Progenitor cell of endocrine pancreas (in vitro differentiated cells): ENCODE results near the gene DBF4B. TPM values are rescaled to one million over a fixed set of nuclear protein-coding genes. Genes with fewer than 3 reads are reported as not detected.

Experiments used
- DNase-seq: peaks from one replicate; pipeline ENCODE4 v3.0.0; 2021; ENCODE audit warnings: low spot score; ENCODE audit not compliant: unreplicated experiment
- H3K27ac Mint-ChIP-seq: 2 replicates; pipeline ENCODE4 v1.8.0; 2021; ENCODE audit warnings: mild to moderate bottlenecking, moderate library complexity, mixed read lengths
- H3K27me3 Mint-ChIP-seq: 2 replicates; pipeline ENCODE4 v1.8.0; 2021; ENCODE audit warnings: mixed read lengths
- H3K36me3 Mint-ChIP-seq: 2 replicates; pipeline ENCODE4 v1.8.0; 2022; ENCODE audit warnings: mixed read lengths; ENCODE audit not compliant: insufficient read depth
- H3K4me1 Mint-ChIP-seq: 2 replicates; pipeline ENCODE4 v1.8.0; 2021; ENCODE audit warnings: low read depth, mixed read lengths
- H3K4me3 Mint-ChIP-seq: 2 replicates; pipeline ENCODE4 v1.8.0; 2021; ENCODE audit warnings: low read depth, mild to moderate bottlenecking, moderate library complexity, mixed read lengths
- H3K9me3 Mint-ChIP-seq: 2 replicates; pipeline ENCODE4 v1.8.0; 2021; ENCODE audit warnings: low read depth, mixed read lengths
- CTCF ChIP-seq: fragments of 200-600 bp; sonication (generic); IDR thresholded peaks from one replicate; pipeline ENCODE4 v1.5.0; 2021; ENCODE audit warnings: antibody characterized with exemption, mild to moderate bottlenecking; ENCODE audit not compliant: unreplicated experiment
- total RNA-seq: library from RNA; stranded (reverse); gene quantifications from 2 replicates; pipeline ENCODE4 v1.2.1, GENCODE V29; 2021

Gene DBF4B
- total RNA-seq, 1 donor from 2014 or later: 27.2 TPM

- H3K4me1 Mint-ChIP-seq: no peaks in the 10 kb centered on the region
- H3K4me3 Mint-ChIP-seq: peak overlapping the region; percentile 17
- no peak for DNase-seq
- no peak for TF ChIP-seq CTCF
- no peak overlapping the region for H3K27ac Mint-ChIP-seq
- H3K36me3 Mint-ChIP-seq: no peaks in the 10 kb centered on the region
- peaks cover 41% of the 10 kb centered on the region for H3K27me3 Mint-ChIP-seq
- no peaks in the 10 kb centered on the region for H3K9me3 Mint-ChIP-seq
Measured at GRCh38 chr17:44777394-44778348, 69.2 kb downstream of the DBF4B start.

GRCh38 chr17:44778656-44779210 lies 70.3 kb downstream of the DBF4B start:
- no peak for TF ChIP-seq CTCF
- Mint-ChIP-seq H3K27me3 (peaks cover 38% of the 10 kb centered on the region), H3K4me1 (no peaks in the 10 kb centered on the region), H3K9me3 (no peaks in the 10 kb centered on the region), H3K27ac (no peak overlapping the region), H3K4me3 (no peak overlapping the region), H3K36me3 (no peaks in the 10 kb centered on the region)
- DNase-seq: no peak

GRCh38 chr17:44779211-44780025 lies 71.0 kb downstream of the DBF4B start:
- H3K27me3 Mint-ChIP-seq: peaks cover 37% of the 10 kb centered on the region
- no peaks in the 10 kb centered on the region for H3K9me3 Mint-ChIP-seq
- no peaks in the 10 kb centered on the region for H3K36me3 Mint-ChIP-seq
- no peaks in the 10 kb centered on the region for H3K4me1 Mint-ChIP-seq
- no peak overlapping the region for H3K27ac Mint-ChIP-seq
- peak; percentile 87 for TF ChIP-seq CTCF
- peak; percentile 74 for DNase-seq
- peak overlapping the region; percentile 69 for H3K4me3 Mint-ChIP-seq

- H3K36me3 Mint-ChIP-seq: no peaks in the 10 kb centered on the region
- no peak overlapping the region for H3K27ac Mint-ChIP-seq
- DNase-seq: no peak
- H3K9me3 Mint-ChIP-seq: no peaks in the 10 kb centered on the region
- no peak overlapping the region for H3K4me3 Mint-ChIP-seq
- no peak for TF ChIP-seq CTCF
- peaks cover 37% of the 10 kb centered on the region for H3K27me3 Mint-ChIP-seq
- no peaks in the 10 kb centered on the region for H3K4me1 Mint-ChIP-seq
Measured at GRCh38 chr17:44780161-44780560, 71.7 kb downstream of the DBF4B start.
